Epidermal melanocyte (primary cell): Measurements from ENCODE around the gene RAB15.

Experiments used
- DNase-seq: peaks from one replicate; pipeline ENCODE4 v3.0.0; 2011; ENCODE audit warnings: low spot score; ENCODE audit not compliant: insufficient read length

RAB15 gene

GRCh38 chr14:64990939-64991338 lies 18.8 kb upstream of the RAB15 start:
- DNase-seq, result no peak

GRCh38 chr14:64990296-64990695 lies 18.2 kb upstream of the RAB15 start:
- DNase-seq, result no peak

- no peak for DNase-seq
Observed at GRCh38 chr14:64987438-64987767, 15.3 kb upstream of the RAB15 start.

- peak; percentile 95 for DNase-seq
Observed at GRCh38 chr14:64986648-64987437, 14.7 kb upstream of the RAB15 start, which contains the start of gene FNTB. TSS of gene FNTB (plus strand) at chr14:64986895. CDS start at chr14:64986954, 59 bp downstream.

GRCh38 chr14:64983439-64984310 lies 11.5 kb upstream of the RAB15 start:
- DNase-seq, result no peak

- DNase-seq, result no peak
Observed at GRCh38 chr14:64979336-64980074, 7.4 kb upstream of the RAB15 start.

GRCh38 chr14:64974563-64974962 lies 2.4 kb upstream of the RAB15 start:
- DNase-seq, result no peak

GRCh38 chr14:64973826-64974225 lies 1.7 kb upstream of the RAB15 start:
- DNase-seq, result no peak

- no peak for DNase-seq
Observed at GRCh38 chr14:64973026-64973442, 898 bp upstream of the RAB15 start.

GRCh38 chr14:64971491-64971942 lies 619 bp downstream of the RAB15 start:
- no peak for DNase-seq

GRCh38 chr14:64970776-64971477 lies 1.2 kb downstream of the RAB15 start:
- no peak for DNase-seq

- DNase-seq, result no peak
Observed at GRCh38 chr14:64970041-64970440, 2.1 kb downstream of the RAB15 start.

GRCh38 chr14:64968651-64969050 lies 3.5 kb downstream of the RAB15 start:
- DNase-seq, result no peak

- no peak for DNase-seq
Observed at GRCh38 chr14:64968167-64968566, 4.0 kb downstream of the RAB15 start.

- no peak for DNase-seq
Observed at GRCh38 chr14:64966976-64967375, 5.2 kb downstream of the RAB15 start.

- DNase-seq, result no peak
Observed at GRCh38 chr14:64965356-64966000, 6.7 kb downstream of the RAB15 start.

- no peak for DNase-seq
Observed at GRCh38 chr14:64963611-64964010, 8.5 kb downstream of the RAB15 start.

GRCh38 chr14:64960762-64961276 lies 11.3 kb downstream of the RAB15 start:
- no peak for DNase-seq

GRCh38 chr14:64958743-64959142 lies 13.4 kb downstream of the RAB15 start:
- no peak for DNase-seq

GRCh38 chr14:64958201-64958600 lies 13.9 kb downstream of the RAB15 start:
- no peak for DNase-seq
